HPDE6-E6E7 (cell line): ENCODE data around the gene PCDH9.
"Not testable (repeated sequence)": the region's sequence is repeated elsewhere in the genome, so short reads cannot be mapped to it uniquely, and the experiment has no call there.

ENCODE experiments used
- DNase-seq: peaks from one replicate; pipeline ENCODE4 v3.0.0; 2011; ENCODE audit warnings: missing footprints; ENCODE audit errors: extremely low spot score

Gene PCDH9

GRCh38 chr13:66344805-66345517, 885.2 kb downstream of the PCDH9 start:
- no peak for DNase-seq

DNA sequence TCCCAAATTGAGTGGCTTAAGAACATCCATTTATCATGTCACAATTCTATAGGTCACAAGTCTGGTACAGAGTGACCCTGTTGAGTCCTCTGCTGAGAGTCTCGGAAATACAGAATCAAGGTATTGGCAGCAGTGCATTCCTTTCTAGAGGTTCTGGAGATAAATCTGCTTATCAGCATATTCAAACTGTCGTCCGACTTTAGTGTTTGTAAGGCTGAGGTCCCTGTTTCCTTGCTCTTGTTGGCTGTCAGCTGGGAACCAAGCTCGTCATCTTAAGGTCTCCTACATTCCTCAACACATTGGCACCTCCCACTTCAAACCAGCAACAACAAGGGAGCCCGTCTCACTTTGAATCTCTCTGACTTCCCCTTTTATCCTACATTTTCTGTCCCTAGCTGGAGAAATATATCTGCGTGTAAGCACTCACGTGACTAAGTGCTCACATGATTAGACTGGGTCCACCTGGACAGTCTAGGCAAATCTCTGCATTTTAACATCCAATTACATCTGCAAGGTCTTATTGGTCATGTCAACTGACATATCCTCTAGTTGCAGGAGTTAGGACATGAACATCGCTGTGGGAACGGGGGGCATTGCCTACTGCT, 886.8 kb downstream of the PCDH9 start:
- no peak for DNase-seq

- DNase-seq = no peak
Measured at GRCh38 chr13:66341635-66342377, 888.3 kb downstream of the PCDH9 start.

- no peak for DNase-seq
Measured at GRCh38 chr13:66339214-66339613, 890.9 kb downstream of the PCDH9 start.

GRCh38 chr13:66338542-66338941, 891.6 kb downstream of the PCDH9 start:
- no peak for DNase-seq

DNA sequence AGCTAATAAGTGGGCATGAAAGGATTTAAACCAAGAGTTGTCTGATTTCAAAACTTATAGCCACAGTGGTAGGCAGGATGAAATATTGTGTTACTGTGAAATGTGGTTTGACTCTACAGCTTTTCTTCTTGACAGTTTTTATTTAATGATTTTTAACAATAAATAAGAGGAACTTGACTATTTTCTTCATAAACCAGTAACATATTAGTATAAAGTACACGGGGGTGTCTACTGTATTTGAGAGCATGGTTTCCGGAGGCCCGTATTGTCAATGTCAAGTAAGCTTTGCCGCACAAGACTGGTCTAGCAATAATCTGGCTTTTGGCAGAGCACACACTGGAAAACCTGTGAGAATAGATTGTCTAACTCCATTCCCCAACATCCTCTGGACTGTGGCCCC, 894.5 kb downstream of the PCDH9 start:
- no peak for DNase-seq

GRCh38 chr13:66329988-66330451, 900.1 kb downstream of the PCDH9 start:
- no peak for DNase-seq

GRCh38 chr13:66328476-66328875, 901.7 kb downstream of the PCDH9 start:
- DNase-seq = no peak

DNA sequence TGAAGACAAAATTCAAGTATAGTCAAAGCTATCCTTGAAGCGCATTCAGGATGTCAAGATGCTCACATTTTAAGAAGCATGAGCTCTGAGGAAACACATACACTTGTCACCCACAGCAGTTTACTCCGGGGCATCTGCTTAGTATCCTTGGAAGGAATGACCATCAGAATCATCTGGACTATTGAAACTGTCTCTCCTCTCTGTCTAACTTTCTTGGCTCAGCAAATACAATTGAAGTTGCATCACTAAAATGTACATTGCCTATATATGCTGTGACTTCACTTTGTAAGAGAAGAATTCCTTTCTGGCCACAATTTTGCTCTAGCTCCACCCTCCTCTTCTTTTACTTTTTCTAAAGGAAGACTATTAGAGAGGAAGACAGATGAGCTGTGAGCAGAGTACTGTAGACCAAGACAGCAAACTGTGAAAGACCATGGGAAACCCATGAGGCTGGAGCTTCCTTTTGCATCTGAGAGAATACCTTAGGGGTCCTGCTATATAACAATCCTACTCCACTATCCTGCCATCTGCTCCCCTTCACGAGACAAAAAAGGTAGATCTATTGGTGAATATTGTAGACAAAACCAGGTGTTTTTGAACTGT, 906.3 kb downstream of the PCDH9 start:
- DNase-seq = no peak

DNA sequence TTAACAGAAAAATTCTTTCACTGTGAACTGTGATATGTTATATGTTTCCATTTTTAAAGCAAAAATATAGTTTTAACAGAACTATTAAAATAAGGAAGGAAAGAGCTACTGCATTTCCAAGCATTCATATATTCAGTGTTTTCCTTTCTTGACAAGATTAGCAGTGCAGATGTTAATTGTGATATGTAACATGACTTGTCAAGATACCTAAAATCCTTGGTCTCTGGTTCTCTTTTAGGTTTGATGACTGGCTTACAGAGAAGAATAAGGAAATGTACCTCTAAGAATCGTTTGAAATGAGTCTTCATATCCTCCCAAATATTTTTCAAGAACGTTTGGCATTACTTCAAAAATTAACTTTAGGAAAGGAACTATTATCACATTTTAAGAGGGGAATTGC, 907.2 kb downstream of the PCDH9 start:
- DNase-seq = no peak

- no peak for DNase-seq
Measured at GRCh38 chr13:66322193-66322740, 907.9 kb downstream of the PCDH9 start.

GRCh38 chr13:66314911-66315310, 915.2 kb downstream of the PCDH9 start:
- no peak for DNase-seq

- DNase-seq = no peak
Measured at GRCh38 chr13:66313413-66313812, 916.7 kb downstream of the PCDH9 start.

- no peak for DNase-seq
Measured at GRCh38 chr13:66312312-66313087, 917.6 kb downstream of the PCDH9 start.

GRCh38 chr13:66305961-66306617, 924.0 kb downstream of the PCDH9 start:
- DNase-seq = no peak

GRCh38 chr13:66301482-66301881, 928.7 kb downstream of the PCDH9 start:
- DNase-seq = no peak

- DNase-seq = no peak
Measured at GRCh38 chr13:66301006-66301405, 929.1 kb downstream of the PCDH9 start.

DNA sequence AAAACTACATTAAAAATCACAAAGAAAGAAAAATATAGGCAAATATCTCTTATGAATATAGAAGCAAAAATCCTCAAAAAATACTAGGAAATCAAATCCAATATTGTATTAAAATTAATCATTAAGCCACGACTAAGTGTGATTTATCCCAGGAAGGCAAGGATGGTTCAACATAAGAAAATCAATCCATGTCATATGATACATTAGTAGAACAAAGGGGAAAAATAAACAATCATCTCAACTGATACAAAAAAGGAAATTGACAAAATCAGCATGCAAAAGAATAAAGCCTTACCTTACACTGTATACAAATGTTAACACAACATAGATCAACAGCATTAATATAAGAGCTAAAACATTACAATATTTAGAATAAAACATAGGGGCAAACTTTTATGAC, 933.3 kb downstream of the PCDH9 start:
- no peak for DNase-seq

DNA sequence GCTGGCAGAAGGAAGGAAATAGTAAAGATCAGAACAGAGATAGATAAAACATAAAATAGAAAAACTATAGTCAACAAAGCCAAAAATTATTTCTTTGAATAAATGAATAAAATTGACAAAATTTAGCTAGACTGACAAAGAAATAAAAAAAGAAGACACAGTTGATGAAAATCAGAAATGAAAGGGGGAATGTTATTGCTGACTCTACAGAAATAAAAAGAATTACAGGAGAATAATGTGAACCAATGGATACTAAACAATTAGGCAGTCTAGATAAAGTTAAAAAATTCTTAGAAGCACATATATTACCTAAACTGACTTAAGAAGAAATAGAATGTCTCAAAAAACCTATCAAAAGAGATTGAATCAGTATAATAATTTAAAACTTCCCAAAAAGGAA, 933.8 kb downstream of the PCDH9 start:
- no peak for DNase-seq

DNA sequence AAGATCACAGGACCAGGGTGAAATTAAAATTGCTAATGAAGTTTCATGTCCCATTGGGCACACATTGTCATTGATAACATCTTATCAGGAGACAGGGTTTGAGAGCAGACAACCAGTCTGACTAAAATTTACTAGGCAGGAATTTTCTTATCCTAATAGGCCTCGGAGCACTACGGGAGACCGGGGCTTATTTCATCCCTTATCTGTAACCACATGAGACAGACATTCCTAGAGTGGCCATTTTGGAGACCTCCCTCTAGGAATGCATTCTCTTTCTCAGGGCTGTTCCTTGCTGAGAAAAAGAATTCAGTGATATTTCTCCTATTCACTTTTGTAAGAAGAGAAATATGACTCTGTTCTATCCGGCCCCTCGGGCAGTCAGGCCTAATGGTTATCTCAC, 943.3 kb downstream of the PCDH9 start:
- DNase-seq = not testable (repeated sequence)

DNA sequence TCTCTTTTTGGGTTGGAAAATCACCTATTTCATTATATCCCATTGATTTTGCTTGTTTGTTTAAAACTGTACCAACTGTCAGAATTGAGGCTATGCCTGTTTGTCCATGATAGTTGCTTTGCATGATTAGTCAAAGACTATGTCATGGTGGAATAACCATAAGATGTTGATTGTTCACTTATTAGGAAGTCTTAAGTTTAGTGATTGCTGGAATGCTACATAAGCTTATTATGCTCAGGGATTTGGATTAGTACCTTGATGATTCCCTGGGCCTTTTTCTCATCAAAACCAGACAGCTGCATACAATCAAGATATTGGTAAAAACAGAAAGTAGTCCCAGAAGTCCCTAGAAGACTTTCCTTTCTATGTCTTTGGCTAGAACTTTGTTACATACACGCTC, 954.7 kb downstream of the PCDH9 start:
- DNase-seq = no peak
